Uterus (tissue), 2 donors: Measurements from ENCODE around the gene CD28.

Experiments used
- POLR2A ChIP-seq, 2 donors: fragments of 450-650 bp; IDR thresholded peaks; one replicate each; pipeline ENCODE4 v1.6.1; 2016; ENCODE audit warnings: antibody characterized with exemption in 2 of 2, mild to moderate bottlenecking in 1 of 2, moderate library complexity in 1 of 2
- TF ChIP-seq, protein P1 (sequence below), 4 experiments: fragments of 200-600 bp in 2 of 4; fragments of 450-650 bp in 2 of 4; sonication (generic) in 2 of 4; IDR thresholded peaks; one replicate each; pipeline ENCODE4 v1.5.1; 2016 to 2019; ENCODE audit warnings: antibody characterized with exemption in 4 of 4, mild to moderate bottlenecking in 2 of 4, moderate library complexity in 1 of 4

- TF ChIP-seq, protein P1, sequence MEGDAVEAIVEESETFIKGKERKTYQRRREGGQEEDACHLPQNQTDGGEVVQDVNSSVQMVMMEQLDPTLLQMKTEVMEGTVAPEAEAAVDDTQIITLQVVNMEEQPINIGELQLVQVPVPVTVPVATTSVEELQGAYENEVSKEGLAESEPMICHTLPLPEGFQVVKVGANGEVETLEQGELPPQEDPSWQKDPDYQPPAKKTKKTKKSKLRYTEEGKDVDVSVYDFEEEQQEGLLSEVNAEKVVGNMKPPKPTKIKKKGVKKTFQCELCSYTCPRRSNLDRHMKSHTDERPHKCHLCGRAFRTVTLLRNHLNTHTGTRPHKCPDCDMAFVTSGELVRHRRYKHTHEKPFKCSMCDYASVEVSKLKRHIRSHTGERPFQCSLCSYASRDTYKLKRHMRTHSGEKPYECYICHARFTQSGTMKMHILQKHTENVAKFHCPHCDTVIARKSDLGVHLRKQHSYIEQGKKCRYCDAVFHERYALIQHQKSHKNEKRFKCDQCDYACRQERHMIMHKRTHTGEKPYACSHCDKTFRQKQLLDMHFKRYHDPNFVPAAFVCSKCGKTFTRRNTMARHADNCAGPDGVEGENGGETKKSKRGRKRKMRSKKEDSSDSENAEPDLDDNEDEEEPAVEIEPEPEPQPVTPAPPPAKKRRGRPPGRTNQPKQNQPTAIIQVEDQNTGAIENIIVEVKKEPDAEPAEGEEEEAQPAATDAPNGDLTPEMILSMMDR (IDR thresholded peaks at IDR 0.05), result no peak
- TF ChIP-seq POLR2A (IDR thresholded peaks at IDR 0.05), result no peak
Observed at GRCh38 chr2:203709416-203710040, 3.1 kb downstream of the CD28 start.
